ENCODE measurements around the gene MRPL49.

Gene MRPL49

DNA sequence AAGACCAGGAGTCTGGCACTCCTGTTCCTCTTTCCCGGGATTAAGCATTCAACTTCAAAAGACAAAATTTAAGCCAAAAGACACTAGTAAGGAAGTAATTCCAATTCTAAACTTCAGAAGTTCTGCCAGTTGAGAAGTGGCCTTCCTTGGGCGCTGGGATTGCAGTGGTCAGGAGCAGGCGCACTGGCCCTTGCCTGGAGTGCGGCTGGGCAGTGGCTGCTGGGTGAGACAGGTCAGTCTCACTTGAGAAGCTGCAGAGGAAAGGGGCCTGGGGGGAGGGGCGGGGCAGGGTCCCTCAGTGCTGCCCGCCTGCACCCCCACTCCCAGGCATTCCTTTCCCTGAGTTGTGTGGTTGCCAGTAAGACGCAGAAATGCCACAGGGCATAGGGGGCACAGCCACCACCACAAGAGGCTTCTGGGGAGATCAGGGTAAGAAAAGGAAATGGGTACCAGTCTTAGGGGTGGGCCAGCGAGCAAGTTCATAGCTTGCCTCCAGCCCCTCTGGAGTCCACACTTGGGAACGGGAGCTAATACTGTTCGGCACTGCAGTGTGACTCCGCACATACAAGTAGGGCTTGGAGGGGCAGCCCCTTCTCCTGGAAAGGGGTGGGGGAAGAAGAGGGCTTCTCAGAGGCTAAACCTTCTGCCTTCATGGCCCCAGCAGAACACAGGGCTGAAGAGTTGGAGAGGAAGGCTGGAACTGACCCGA is 5.5 kb downstream of the MRPL49 start:
- no peak overlapping the region for H3K4me3 ChIP-seq (ENCODE audit: low read depth, low read length)
- POLR2A ChIA-PET, result interaction anchor here (0.7 to 2.0 kb wide), 3 partner anchors 10 to 134 kb away, joined by 3 to 7 read pairs (median 4); partner anchors contain the start of genes CAPN1, POLA2 and ZNHIT2
- H3K4me1 ChIP-seq (ENCODE audit: control insufficient read depth, insufficient read depth, low read length), result peaks cover 3% of the 10 kb centered on the region; the same call in 1 of the 2 replicates
- CTCF ChIA-PET, result interaction anchor here (1.1 to 1.4 kb wide), 4 partner anchors 10 to 54 kb away, joined by 3 to 4 read pairs (median 4); partner anchors contain the start of genes CAPN1 and ZNHIT2
- H3K27ac ChIP-seq (ENCODE audit: extremely low read depth, low read depth, low read length), result no peak overlapping the region
- no peaks in the 10 kb centered on the region for H3K9me3 ChIP-seq (ENCODE audit: control insufficient read depth, insufficient read depth, low read depth, low read length)
- peaks cover 0 to 89% of the 10 kb centered on the region in 2 experiments; a peak in 2 of 3 replicates for H3K36me3 ChIP-seq (ENCODE audit: control insufficient read depth in 2 of 2, insufficient read depth in 1 of 2, low read length in 2 of 2)
- no peak for TF ChIP-seq ZNF707 (tag by site-specific recombination; IDR thresholded peaks at IDR 0.05)
- TF ChIP-seq ZNF791 (tag by site-specific recombination; IDR thresholded peaks at IDR 0.05), result no peak
- no peak for TF ChIP-seq ZNF48 (tag by site-specific recombination; IDR thresholded peaks at IDR 0.05)
- TF ChIP-seq ZFHX2 (tag by site-specific recombination; conservative IDR thresholded peaks at IDR 0.05), result no peak
- TF ChIP-seq, protein P1, sequence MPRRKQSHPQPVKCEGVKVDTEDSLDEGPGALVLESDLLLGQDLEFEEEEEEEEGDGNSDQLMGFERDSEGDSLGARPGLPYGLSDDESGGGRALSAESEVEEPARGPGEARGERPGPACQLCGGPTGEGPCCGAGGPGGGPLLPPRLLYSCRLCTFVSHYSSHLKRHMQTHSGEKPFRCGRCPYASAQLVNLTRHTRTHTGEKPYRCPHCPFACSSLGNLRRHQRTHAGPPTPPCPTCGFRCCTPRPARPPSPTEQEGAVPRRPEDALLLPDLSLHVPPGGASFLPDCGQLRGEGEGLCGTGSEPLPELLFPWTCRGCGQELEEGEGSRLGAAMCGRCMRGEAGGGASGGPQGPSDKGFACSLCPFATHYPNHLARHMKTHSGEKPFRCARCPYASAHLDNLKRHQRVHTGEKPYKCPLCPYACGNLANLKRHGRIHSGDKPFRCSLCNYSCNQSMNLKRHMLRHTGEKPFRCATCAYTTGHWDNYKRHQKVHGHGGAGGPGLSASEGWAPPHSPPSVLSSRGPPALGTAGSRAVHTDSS (tag by site-specific recombination; IDR thresholded peaks at IDR 0.05), result no peak
- TF ChIP-seq ZNF19 (tag by site-specific recombination; IDR thresholded peaks at IDR 0.05; ENCODE audit: low read depth), result no peak
- TF ChIP-seq, protein P2, sequence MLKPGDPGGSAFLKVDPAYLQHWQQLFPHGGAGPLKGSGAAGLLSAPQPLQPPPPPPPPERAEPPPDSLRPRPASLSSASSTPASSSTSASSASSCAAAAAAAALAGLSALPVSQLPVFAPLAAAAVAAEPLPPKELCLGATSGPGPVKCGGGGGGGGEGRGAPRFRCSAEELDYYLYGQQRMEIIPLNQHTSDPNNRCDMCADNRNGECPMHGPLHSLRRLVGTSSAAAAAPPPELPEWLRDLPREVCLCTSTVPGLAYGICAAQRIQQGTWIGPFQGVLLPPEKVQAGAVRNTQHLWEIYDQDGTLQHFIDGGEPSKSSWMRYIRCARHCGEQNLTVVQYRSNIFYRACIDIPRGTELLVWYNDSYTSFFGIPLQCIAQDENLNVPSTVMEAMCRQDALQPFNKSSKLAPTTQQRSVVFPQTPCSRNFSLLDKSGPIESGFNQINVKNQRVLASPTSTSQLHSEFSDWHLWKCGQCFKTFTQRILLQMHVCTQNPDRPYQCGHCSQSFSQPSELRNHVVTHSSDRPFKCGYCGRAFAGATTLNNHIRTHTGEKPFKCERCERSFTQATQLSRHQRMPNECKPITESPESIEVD (tag by site-specific recombination; IDR thresholded peaks at IDR 0.05), result no peak
- TF ChIP-seq ZNF529 (tag by site-specific recombination; IDR thresholded peaks at IDR 0.05; ENCODE audit: insufficient replicate concordance), result no peak
- TF ChIP-seq ZNF549 (tag by site-specific recombination; IDR thresholded peaks at IDR 0.05), result no peak
- TF ChIP-seq HOXD13 (CRISPR knock-in tag; IDR thresholded peaks at IDR 0.05; ENCODE audit: borderline replicate concordance), result no peak
- no peak for TF ChIP-seq ZSCAN16 (tag by site-specific recombination; IDR thresholded peaks at IDR 0.05)
- TF ChIP-seq, protein P3, sequence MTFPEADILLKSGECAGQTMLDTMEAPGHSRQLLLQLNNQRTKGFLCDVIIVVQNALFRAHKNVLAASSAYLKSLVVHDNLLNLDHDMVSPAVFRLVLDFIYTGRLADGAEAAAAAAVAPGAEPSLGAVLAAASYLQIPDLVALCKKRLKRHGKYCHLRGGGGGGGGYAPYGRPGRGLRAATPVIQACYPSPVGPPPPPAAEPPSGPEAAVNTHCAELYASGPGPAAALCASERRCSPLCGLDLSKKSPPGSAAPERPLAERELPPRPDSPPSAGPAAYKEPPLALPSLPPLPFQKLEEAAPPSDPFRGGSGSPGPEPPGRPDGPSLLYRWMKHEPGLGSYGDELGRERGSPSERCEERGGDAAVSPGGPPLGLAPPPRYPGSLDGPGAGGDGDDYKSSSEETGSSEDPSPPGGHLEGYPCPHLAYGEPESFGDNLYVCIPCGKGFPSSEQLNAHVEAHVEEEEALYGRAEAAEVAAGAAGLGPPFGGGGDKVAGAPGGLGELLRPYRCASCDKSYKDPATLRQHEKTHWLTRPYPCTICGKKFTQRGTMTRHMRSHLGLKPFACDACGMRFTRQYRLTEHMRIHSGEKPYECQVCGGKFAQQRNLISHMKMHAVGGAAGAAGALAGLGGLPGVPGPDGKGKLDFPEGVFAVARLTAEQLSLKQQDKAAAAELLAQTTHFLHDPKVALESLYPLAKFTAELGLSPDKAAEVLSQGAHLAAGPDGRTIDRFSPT (tag by site-specific recombination; IDR thresholded peaks at IDR 0.05), result no peak
- no peak for TF ChIP-seq ZNF555 (tag by site-specific recombination; conservative IDR thresholded peaks at IDR 0.05)
- TF ChIP-seq ZNF843 (tag by site-specific recombination; IDR thresholded peaks at IDR 0.05), result no peak
- TF ChIP-seq, protein P4, sequence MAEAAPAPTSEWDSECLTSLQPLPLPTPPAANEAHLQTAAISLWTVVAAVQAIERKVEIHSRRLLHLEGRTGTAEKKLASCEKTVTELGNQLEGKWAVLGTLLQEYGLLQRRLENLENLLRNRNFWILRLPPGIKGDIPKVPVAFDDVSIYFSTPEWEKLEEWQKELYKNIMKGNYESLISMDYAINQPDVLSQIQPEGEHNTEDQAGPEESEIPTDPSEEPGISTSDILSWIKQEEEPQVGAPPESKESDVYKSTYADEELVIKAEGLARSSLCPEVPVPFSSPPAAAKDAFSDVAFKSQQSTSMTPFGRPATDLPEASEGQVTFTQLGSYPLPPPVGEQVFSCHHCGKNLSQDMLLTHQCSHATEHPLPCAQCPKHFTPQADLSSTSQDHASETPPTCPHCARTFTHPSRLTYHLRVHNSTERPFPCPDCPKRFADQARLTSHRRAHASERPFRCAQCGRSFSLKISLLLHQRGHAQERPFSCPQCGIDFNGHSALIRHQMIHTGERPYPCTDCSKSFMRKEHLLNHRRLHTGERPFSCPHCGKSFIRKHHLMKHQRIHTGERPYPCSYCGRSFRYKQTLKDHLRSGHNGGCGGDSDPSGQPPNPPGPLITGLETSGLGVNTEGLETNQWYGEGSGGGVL (tag by site-specific recombination; IDR thresholded peaks at IDR 0.05), result no peak
- no peak for TF ChIP-seq ZNF423 (tag by site-specific recombination; IDR thresholded peaks at IDR 0.05)
- TF ChIP-seq ZNF2 (tag by site-specific recombination; IDR thresholded peaks at IDR 0.05), result no peak
- TF ChIP-seq ZNF146 (tag by site-specific recombination; IDR thresholded peaks at IDR 0.05), result no peak

Measured in HEK293 (cell line).